WERI-Rb-1 (cell line): ENCODE measurements around the gene CHST15.

Experiments
- DNase-seq: peaks from one replicate; pipeline ENCODE4 v3.0.0-alpha.2; 2020
- H3K27ac ChIP-seq: fragments of 250-450 bp; sonication (Bioruptor Pico); 2 replicates; pipeline ENCODE4 v1.5.1; 2020; ENCODE audit warnings: mild to moderate bottlenecking, moderate library complexity
- H3K27me3 ChIP-seq: fragments of 250-450 bp; sonication (Bioruptor Pico); 2 replicates; pipeline ENCODE4 v1.5.1; 2021; ENCODE audit warnings: mild to moderate bottlenecking, low read depth, moderate library complexity; ENCODE audit not compliant: insufficient read depth, severe bottlenecking
- H3K36me3 ChIP-seq: fragments of 250-450 bp; sonication (Bioruptor Pico); 2 replicates; pipeline ENCODE4 v1.5.1; 2020; ENCODE audit warnings: mild to moderate bottlenecking, moderate library complexity
- H3K4me3 ChIP-seq: 2 replicates; pipeline ENCODE4 v1.5.1; 2011; ENCODE audit warnings: low read depth, mild to moderate bottlenecking, control low read depth, low read length
- H3K9me3 ChIP-seq: fragments of 250-450 bp; sonication (Bioruptor Pico); 2 replicates; pipeline ENCODE4 v1.5.1; 2021; ENCODE audit warnings: mild to moderate bottlenecking, moderate library complexity; ENCODE audit not compliant: severe bottlenecking
- TF ChIP-seq, protein P1 (sequence below): IDR thresholded peaks from 2 replicates; pipeline ENCODE4 v1.5.1; 2011; ENCODE audit warnings: low read depth, mild to moderate bottlenecking, control low read depth, inconsistent platforms, low read length

The CHST15 gene

GRCh38 chr10:124016804-124017375 lies 76.5 kb downstream of the CHST15 start:
- H3K27me3 ChIP-seq: no peaks in the 10 kb centered on the region
- TF ChIP-seq, protein P1, sequence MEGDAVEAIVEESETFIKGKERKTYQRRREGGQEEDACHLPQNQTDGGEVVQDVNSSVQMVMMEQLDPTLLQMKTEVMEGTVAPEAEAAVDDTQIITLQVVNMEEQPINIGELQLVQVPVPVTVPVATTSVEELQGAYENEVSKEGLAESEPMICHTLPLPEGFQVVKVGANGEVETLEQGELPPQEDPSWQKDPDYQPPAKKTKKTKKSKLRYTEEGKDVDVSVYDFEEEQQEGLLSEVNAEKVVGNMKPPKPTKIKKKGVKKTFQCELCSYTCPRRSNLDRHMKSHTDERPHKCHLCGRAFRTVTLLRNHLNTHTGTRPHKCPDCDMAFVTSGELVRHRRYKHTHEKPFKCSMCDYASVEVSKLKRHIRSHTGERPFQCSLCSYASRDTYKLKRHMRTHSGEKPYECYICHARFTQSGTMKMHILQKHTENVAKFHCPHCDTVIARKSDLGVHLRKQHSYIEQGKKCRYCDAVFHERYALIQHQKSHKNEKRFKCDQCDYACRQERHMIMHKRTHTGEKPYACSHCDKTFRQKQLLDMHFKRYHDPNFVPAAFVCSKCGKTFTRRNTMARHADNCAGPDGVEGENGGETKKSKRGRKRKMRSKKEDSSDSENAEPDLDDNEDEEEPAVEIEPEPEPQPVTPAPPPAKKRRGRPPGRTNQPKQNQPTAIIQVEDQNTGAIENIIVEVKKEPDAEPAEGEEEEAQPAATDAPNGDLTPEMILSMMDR: no peak
- no peaks in the 10 kb centered on the region for H3K36me3 ChIP-seq
- no peaks in the 10 kb centered on the region for H3K9me3 ChIP-seq
- no peak overlapping the region for H3K4me3 ChIP-seq
- no peak overlapping the region for H3K27ac ChIP-seq
- no peak for DNase-seq

DNA sequence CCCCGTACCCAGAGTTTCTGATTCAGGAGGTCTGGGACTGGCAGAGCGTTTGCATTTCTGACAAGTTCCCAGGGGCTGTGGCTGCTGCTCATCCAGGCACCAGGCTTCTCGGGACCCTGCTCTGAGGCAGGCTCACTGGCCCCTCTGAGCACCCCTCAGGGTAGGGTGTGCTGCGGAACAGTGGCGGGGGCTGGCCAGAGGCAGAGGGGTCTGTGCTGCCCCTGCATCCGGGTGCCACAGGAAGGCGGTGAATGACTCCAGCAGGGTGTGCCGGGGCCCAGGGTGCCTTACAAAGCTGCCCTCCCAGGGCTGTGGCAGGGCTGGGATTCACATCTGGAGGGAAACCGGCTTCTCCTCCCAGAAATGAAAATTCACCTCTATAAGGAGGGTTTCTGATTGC lies 77.4 kb downstream of the CHST15 start:
- TF ChIP-seq, protein P1: no peak
- Histone ChIP-seq H3K27ac (no peak overlapping the region), H3K9me3 (no peaks in the 10 kb centered on the region), H3K27me3 (no peaks in the 10 kb centered on the region), H3K36me3 (no peaks in the 10 kb centered on the region), H3K4me3 (no peak overlapping the region)
- DNase-seq: no peak

- Histone ChIP-seq H3K36me3 (no peaks in the 10 kb centered on the region), H3K27me3 (no peaks in the 10 kb centered on the region), H3K4me3 (no peak overlapping the region), H3K27ac (no peak overlapping the region), H3K9me3 (no peaks in the 10 kb centered on the region)
- TF ChIP-seq, protein P1: no peak
- DNase-seq: no peak
These were observed 78.8 kb downstream of the CHST15 start for GRCh38 chr10:124014416-124015154.

DNA sequence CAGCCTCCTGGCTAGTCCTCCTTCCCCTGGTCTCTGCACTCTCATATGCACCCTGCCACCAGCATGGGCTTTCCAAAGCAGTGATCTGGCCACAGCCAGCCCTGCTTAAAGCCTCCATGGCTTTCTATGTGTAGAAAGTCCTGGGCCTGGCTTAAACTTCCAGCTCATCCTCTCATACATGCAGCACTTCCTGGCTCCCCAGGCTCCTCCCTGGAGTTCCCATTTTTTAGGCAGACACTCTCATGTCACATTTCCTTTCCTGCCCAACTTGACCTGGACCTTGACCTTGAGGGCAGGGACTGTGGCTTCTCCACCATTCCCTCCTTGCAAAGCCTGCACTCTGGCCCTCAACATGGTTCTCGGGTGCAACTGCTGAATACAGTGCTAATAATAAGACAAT lies 79.5 kb downstream of the CHST15 start:
- Histone ChIP-seq H3K9me3 (no peaks in the 10 kb centered on the region), H3K36me3 (no peaks in the 10 kb centered on the region), H3K4me3 (no peak overlapping the region), H3K27ac (no peak overlapping the region), H3K27me3 (no peaks in the 10 kb centered on the region)
- no peak for DNase-seq
- TF ChIP-seq, protein P1: no peak

DNA sequence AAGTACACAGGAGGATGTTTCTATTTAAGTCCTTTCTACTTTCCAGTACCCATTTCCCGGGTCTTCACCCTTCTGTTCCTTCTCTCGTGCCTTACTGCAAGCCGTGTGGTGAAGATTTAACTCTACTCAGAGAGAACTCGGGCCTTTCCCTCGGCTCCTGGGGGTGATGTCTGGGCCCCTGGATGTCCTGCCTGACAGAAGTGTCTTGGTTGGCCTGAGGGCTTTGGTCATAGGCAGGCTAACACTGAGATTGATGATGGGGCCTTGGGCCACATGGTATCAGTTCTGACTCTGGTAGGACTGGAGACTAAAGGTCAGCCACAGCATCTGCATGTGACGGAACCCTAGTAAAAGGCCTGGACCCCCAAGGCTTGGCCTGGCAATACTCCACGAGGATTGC lies 80.4 kb downstream of the CHST15 start:
- Histone ChIP-seq H3K27me3 (no peaks in the 10 kb centered on the region), H3K9me3 (no peaks in the 10 kb centered on the region), H3K27ac (no peak overlapping the region), H3K36me3 (no peaks in the 10 kb centered on the region), H3K4me3 (no peak overlapping the region)
- TF ChIP-seq, protein P1: no peak
- DNase-seq: no peak
